Left renal pelvis (tissue), 4 donors: ENCODE data around the gene OSBPL3. TPM values are rescaled to one million over a fixed set of nuclear protein-coding genes. Genes with fewer than 3 reads are reported as not detected.

Source experiments
- DNase-seq, 4 donors: peaks; one replicate each; pipeline ENCODE4 v3.0.0-alpha.2; 2013; ENCODE audit warnings: low read depth in 4 of 4, low spot score in 3 of 4
- polyA plus RNA-seq, 4 donors: library from polyadenylated mRNA; unstranded; fragments of 120-200 nt; gene quantifications; one replicate each; pipeline ENCODE4 v1.2.1, GENCODE V29; 2013; ENCODE audit not compliant: insufficient read length in 4 of 4

OSBPL3 gene
- polyA plus RNA-seq, 4 donors, result 3.1 to 24.1 (median 21.2) TPM

- no peak for DNase-seq
Observed at GRCh38 chr7:24956021-24956420, 24.0 kb downstream of the OSBPL3 start.

GRCh38 chr7:24955313-24955712, 24.7 kb downstream of the OSBPL3 start:
- no peak for DNase-seq

GRCh38 chr7:24952464-24952863, 27.5 kb downstream of the OSBPL3 start:
- DNase-seq, result no peak

- no peak for DNase-seq
Observed at GRCh38 chr7:24951441-24951980, 28.5 kb downstream of the OSBPL3 start.

- no peak for DNase-seq
Observed at GRCh38 chr7:24949884-24950283, 30.1 kb downstream of the OSBPL3 start.

- no peak for DNase-seq
Observed at GRCh38 chr7:24948739-24949138, 31.2 kb downstream of the OSBPL3 start.

GRCh38 chr7:24946467-24946866, 33.5 kb downstream of the OSBPL3 start:
- no peak for DNase-seq

- DNase-seq, result no peak
Observed at GRCh38 chr7:24945899-24946298, 34.1 kb downstream of the OSBPL3 start.

- no peak for DNase-seq
Observed at GRCh38 chr7:24943096-24943948, 36.7 kb downstream of the OSBPL3 start.

- DNase-seq, result no peak
Observed at GRCh38 chr7:24942226-24942625, 37.8 kb downstream of the OSBPL3 start.

GRCh38 chr7:24939416-24939815, 40.6 kb downstream of the OSBPL3 start:
- DNase-seq, result no peak

- DNase-seq, result no peak
Observed at GRCh38 chr7:24936121-24936824, 43.7 kb downstream of the OSBPL3 start.

- no peak for DNase-seq
Observed at GRCh38 chr7:24933298-24933697, 46.7 kb downstream of the OSBPL3 start.

- DNase-seq, result no peak
Observed at GRCh38 chr7:24932815-24933214, 47.2 kb downstream of the OSBPL3 start.

GRCh38 chr7:24932389-24932788, 47.6 kb downstream of the OSBPL3 start:
- no peak for DNase-seq

- DNase-seq, result no peak
Observed at GRCh38 chr7:24931844-24932243, 48.1 kb downstream of the OSBPL3 start.

GRCh38 chr7:24930856-24931255, 49.1 kb downstream of the OSBPL3 start:
- DNase-seq, result no peak

GRCh38 chr7:24926623-24927524, 53.1 kb downstream of the OSBPL3 start:
- DNase-seq, result no peak

GRCh38 chr7:24924375-24924774, 55.6 kb downstream of the OSBPL3 start:
- DNase-seq, result no peak

GRCh38 chr7:24923172-24923865, 56.7 kb downstream of the OSBPL3 start:
- no peak for DNase-seq
